ENCODE data around the gene HNRNPA3. TPM values are rescaled to one million over a fixed set of nuclear protein-coding genes. Genes with fewer than 3 reads are reported as not detected.

Gene HNRNPA3
- total and polyA plus RNA-seq, 2 of the 13 experiments (the other 11 are each of a cell fraction or from before 2014, with no cell fraction given), result 73.3 to 97.7 TPM

GRCh38 chr2:177250461-177250860 is 37.9 kb downstream of the HNRNPA3 start:
- Histone ChIP-seq H2AFZ (ENCODE audit: low read length) (no peak overlapping the region), H3K4me2 (ENCODE audit: low read depth, low read length) (no peak overlapping the region), H3K79me2 (ENCODE audit: insufficient read depth, low read length) (peaks cover 98% of the 10 kb centered on the region), H4K20me1 (ENCODE audit: insufficient read depth, low read length) (peaks cover 99% of the 10 kb centered on the region), H3K4me1 (ENCODE audit: insufficient read depth, low read length) (peaks cover 94% of the 10 kb centered on the region), H3K27ac (ENCODE audit: extremely low read length, insufficient read depth, low read length) (no peak overlapping the region), H3K4me3 (replicated peaks in 1 of 3; ENCODE audit: insufficient read depth in 1 of 3, low read depth in 2 of 3, low read length in 3 of 3) (no peak overlapping the region), H3K27me3 (ENCODE audit: control insufficient read depth in 1 of 2, insufficient read depth in 2 of 2, low read length in 2 of 2) (no peaks in the 10 kb centered on the region), H3K9ac (ENCODE audit: insufficient read depth, low read depth, low read length) (no peak overlapping the region), H3K9me3 (ENCODE audit: low read length) (no peaks in the 10 kb centered on the region), H3K36me3 (replicated peaks in 1 of 2; ENCODE audit: control insufficient read depth in 1 of 2, insufficient read depth in 2 of 2, low read length in 2 of 2) (peaks cover 18 to 62% of the 10 kb centered on the region in 2 experiments)
- BruUV-seq (replicated peaks), result no TSS peak
- 92% methylated on average over 5 of the region's 5 CpGs for WGBS (ENCODE audit: low lambda C conversion rate)
- CTCF ChIA-PET (ENCODE audit: low intra/inter-chr PET ratio, low total read pairs), result no interaction called here
- POLR2A ChIA-PET, result interaction anchor here (0.8 to 8.5 kb wide), 2 partner anchors 10 to 15 kb away, joined by 3 to 96 read pairs; partner anchors contain the start of gene NFE2L2
- no peak for DNase-seq (ENCODE audit: low spot score)
- in situ Hi-C loops (cut with HindIII; ENCODE audit: extremely low pct_ligation_motif_present, low pct_unique_long_range_greater_than_20kb) (no loop called here), intact Hi-C loops (cut with micrococcal nuclease; ENCODE audit: unreplicated experiment) (no loop called here)
- TF ChIP-seq ZNF644 (CRISPR knock-in tag; IDR thresholded peaks at IDR 0.05; ENCODE audit: low read depth), result no peak
- no peak for FAIRE-seq
- ATAC-seq, result no peak

- ATAC-seq, result no peak
- WGBS (ENCODE audit: low lambda C conversion rate), result 89% methylated on average over 3 of the region's 3 CpGs
- H3K36me3 ChIP-seq (replicated peaks in 1 of 2; ENCODE audit: control insufficient read depth in 1 of 2, insufficient read depth in 2 of 2, low read length in 2 of 2), result peaks cover 16 to 58% of the 10 kb centered on the region in 2 experiments
- no peak for FAIRE-seq
- H3K9me3 ChIP-seq (ENCODE audit: low read length), result no peaks in the 10 kb centered on the region
- in situ Hi-C loops (cut with HindIII; ENCODE audit: extremely low pct_ligation_motif_present, low pct_unique_long_range_greater_than_20kb), result no loop called here
- H4K20me1 ChIP-seq (ENCODE audit: insufficient read depth, low read length), result peaks cover 100% of the 10 kb centered on the region
- H3K27me3 ChIP-seq (ENCODE audit: control insufficient read depth in 1 of 2, insufficient read depth in 2 of 2, low read length in 2 of 2), result no peaks in the 10 kb centered on the region
- intact Hi-C loops (cut with micrococcal nuclease; ENCODE audit: unreplicated experiment), result no loop called here
- no TSS peak for BruUV-seq (replicated peaks)
- no peak overlapping the region for H3K4me2 ChIP-seq (ENCODE audit: low read depth, low read length)
- H3K4me1 ChIP-seq (ENCODE audit: insufficient read depth, low read length), result peaks cover 94% of the 10 kb centered on the region
- H3K27ac ChIP-seq (ENCODE audit: extremely low read length, insufficient read depth, low read length), result peak overlapping the region; percentile 50
- ChIA-PET POLR2A (interaction anchor here (0.8 to 8.5 kb wide), 4 partner anchors 10 to 39 kb away, joined by 3 to 96 read pairs (median 4); partner anchors contain the start of genes HNRNPA3 and NFE2L2), CTCF (ENCODE audit: low intra/inter-chr PET ratio, low total read pairs) (no interaction called here)
- no peak for DNase-seq (ENCODE audit: low spot score)
- no peak overlapping the region for H2AFZ ChIP-seq (ENCODE audit: low read length)
- TF ChIP-seq SNRNP70 (IDR thresholded peaks at IDR 0.05; ENCODE audit: low read depth, low read length) (no peak), ZNF782 (CRISPR knock-in tag; IDR thresholded peaks at IDR 0.05; ENCODE audit: borderline replicate concordance) (0 out of 2 replicates have a peak, but pooled peaks have one; percentile 47), ZNF382 (CRISPR knock-in tag; IDR thresholded peaks at IDR 0.05; ENCODE audit: borderline replicate concordance) (no peak), RBM22 (optimal IDR thresholded peaks at IDR 0.05; ENCODE audit: low read length) (peak; percentile 75), SPEN (CRISPR knock-in tag; IDR thresholded peaks at IDR 0.05; ENCODE audit: low read depth) (no peak), KDM2A (CRISPR knock-in tag; IDR thresholded peaks at IDR 0.05; ENCODE audit: borderline replicate concordance, low read depth) (0 out of 2 replicates have a peak, but pooled peaks have one; percentile 20), GLI4 (CRISPR knock-in tag; IDR thresholded peaks at IDR 0.05; ENCODE audit: borderline replicate concordance) (0 out of 2 replicates have a peak, but pooled peaks have one; percentile 39), ZNF605 (CRISPR knock-in tag; IDR thresholded peaks at IDR 0.05) (no peak; the same call in 1 of the 2 replicates), UBTF (CRISPR knock-in tag; IDR thresholded peaks at IDR 0.05) (peak; percentile 8; the same call in 1 of the 2 replicates), SRSF9 (IDR thresholded peaks at IDR 0.05; ENCODE audit: borderline replicate concordance, insufficient read depth, low read depth, low read length, poor library complexity, severe bottlenecking) (no peak)
- no peak overlapping the region for H3K9ac ChIP-seq (ENCODE audit: insufficient read depth, low read depth, low read length)
- H3K79me2 ChIP-seq (ENCODE audit: insufficient read depth, low read length), result peaks cover 99% of the 10 kb centered on the region
- H3K4me3 ChIP-seq (replicated peaks in 1 of 3; ENCODE audit: insufficient read depth in 1 of 3, low read depth in 2 of 3, low read length in 3 of 3), result no peak overlapping the region
Observed at GRCh38 chr2:177251165-177251542, 38.6 kb downstream of the HNRNPA3 start.

Measured in HepG2 (cell line).